B cell (primary cell): Measurements from ENCODE around the gene NME2.

Experiments
- CTCF ChIP-seq: fragments of 200-600 bp; IDR thresholded peaks from one replicate; pipeline ENCODE4 v1.8.0; 2022; ENCODE audit warnings: antibody characterized with exemption, mild to moderate bottlenecking
- EZH2 ChIP-seq: IDR thresholded peaks from 2 replicates; pipeline ENCODE4 v1.6.1; 2012; ENCODE audit warnings: borderline replicate concordance, low read depth, mild to moderate bottlenecking, moderate library complexity, low read length; ENCODE audit not compliant: insufficient read depth, poor library complexity, severe bottlenecking

- no peak for TF ChIP-seq CTCF
- TF ChIP-seq EZH2 = no peak
Measured at GRCh38 chr17:51144266-51145022, 21.8 kb upstream of the NME2 start.
